Breast epithelium (tissue), 4 donors: Measurements from ENCODE around the gene TTLL6. TPM values are rescaled to one million over a fixed set of nuclear protein-coding genes. Genes with fewer than 3 reads are reported as not detected.

Experiments
- DNase-seq, 2 donors: peaks; one replicate each; pipeline ENCODE4 v3.0.0-alpha.2; 2019; ENCODE audit warnings: low spot score in 2 of 2
- H3K27ac ChIP-seq, 2 donors: fragments of 200-600 bp; sonication (generic) in 1 of 2; one replicate each; pipeline ENCODE4 v1.5.1; 2016 to 2019; ENCODE audit warnings: mild to moderate bottlenecking in 1 of 2
- H3K27me3 ChIP-seq, 2 donors: fragments of 200-600 bp; sonication (generic) in 1 of 2; one replicate each; pipeline versions ENCODE4 v1.5.1 to v1.6.0; 2017 to 2019; ENCODE audit warnings: control low read depth in 1 of 2, mild to moderate bottlenecking in 1 of 2
- H3K36me3 ChIP-seq: fragments of 200-600 bp; one replicate; pipeline ENCODE4 v1.5.1; 2019
- H3K4me1 ChIP-seq, 2 donors: fragments of 200-600 bp; sonication (generic); one replicate each; pipeline ENCODE4 v1.5.1; 2016 to 2019; ENCODE audit warnings: control low read depth in 1 of 2
- H3K4me3 ChIP-seq, 3 donors: fragments of 200-600 bp; sonication (generic); 1 replicate in 2 of 3; 2 replicates in 1 of 3; pipeline ENCODE4 v1.5.1; 2016 to 2019; ENCODE audit warnings: mild to moderate bottlenecking in 3 of 3, moderate library complexity in 2 of 3
- H3K9me3 ChIP-seq, 2 donors: fragments of 200-600 bp; sonication (generic) in 1 of 2; one replicate each; pipeline ENCODE4 v1.5.1; 2016 to 2019; ENCODE audit warnings: control low read depth in 1 of 2
- CTCF ChIP-seq, 3 donors: fragments of 450-650 bp; IDR thresholded peaks; one replicate each; pipeline ENCODE4 v1.5.1; 2016 to 2017; ENCODE audit warnings: antibody characterized with exemption in 3 of 3, mild to moderate bottlenecking in 3 of 3, moderate library complexity in 3 of 3
- POLR2A ChIP-seq: fragments of 450-650 bp; IDR thresholded peaks from one replicate; pipeline ENCODE4 v1.6.1; 2016; ENCODE audit warnings: antibody characterized with exemption, mild to moderate bottlenecking, moderate library complexity
- POLR2AphosphoS5 ChIP-seq, 3 donors: sonication (generic); formaldehyde crosslinking; IDR thresholded peaks; one replicate each; pipeline ENCODE4 v1.6.1; 2017; ENCODE audit warnings: antibody characterized with exemption in 3 of 3
- intact Hi-C: fragments of 100-400 bp; cut with DNase I; formaldehyde crosslinking; loops from one replicate; pipeline ENCODE4 v1.15.1; 2023; ENCODE audit warnings: low total_unique reads
- total RNA-seq, 3 donors: library from RNA; depleted of rRNA; stranded (reverse); fragments of >200 nt; gene quantifications; one replicate each; pipeline ENCODE4 v1.1.0, GENCODE V29; 2016

The TTLL6 gene
- total RNA-seq, 3 donors from 2014 or later: under 0.01 to 0.32 TPM; not detected in 1

GRCh38 chr17:48854774-48855476 is 37.9 kb upstream of the TTLL6 start:
- no peak for DNase-seq
- Histone ChIP-seq H3K27me3 (no peaks in the 10 kb centered on the region), H3K4me1 (no peaks in the 10 kb centered on the region), H3K9me3 (no peaks in the 10 kb centered on the region), H3K27ac (no peak overlapping the region), H3K36me3 (peaks cover 20% of the 10 kb centered on the region), H3K4me3 (no peak overlapping the region)
- intact Hi-C loops: no loop called here
- no peak for TF ChIP-seq POLR2A
- no peak for TF ChIP-seq POLR2AphosphoS5 (IDR thresholded peaks at IDR 0.05)
- no peak for TF ChIP-seq CTCF (IDR thresholded peaks at IDR 0.05)

GRCh38 chr17:48850792-48851323 is 33.8 kb upstream of the TTLL6 start:
- intact Hi-C loops: no loop called here
- DNase-seq: no peak
- no peak for TF ChIP-seq POLR2A
- no peak for TF ChIP-seq POLR2AphosphoS5 (IDR thresholded peaks at IDR 0.05)
- TF ChIP-seq CTCF (IDR thresholded peaks at IDR 0.05): no peak

GRCh38 chr17:48843187-48843900 is 26.3 kb upstream of the TTLL6 start:
- no peak for DNase-seq
- H3K27ac ChIP-seq: peak overlapping the region; percentile 78 to 94
- H3K4me1 ChIP-seq: peaks cover 3 to 14% of the 10 kb centered on the region in 2 donors
- TF ChIP-seq CTCF (IDR thresholded peaks at IDR 0.05) (no peak), POLR2A (no peak), POLR2AphosphoS5 (IDR thresholded peaks at IDR 0.05) (no peak)
- peaks cover 9% of the 10 kb centered on the region for H3K36me3 ChIP-seq
- H3K4me3 ChIP-seq: no peak overlapping the region
- no peaks in the 10 kb centered on the region for H3K9me3 ChIP-seq
- H3K27me3 ChIP-seq: no peaks in the 10 kb centered on the region
- intact Hi-C loops: no loop called here

More at GRCh38 chr17:48850792-48851323, 33.8 kb upstream of the TTLL6 start:
- H3K36me3 ChIP-seq: peaks cover 26% of the 10 kb centered on the region
- H3K9me3 ChIP-seq: no peaks in the 10 kb centered on the region
- no peaks in the 10 kb centered on the region for H3K4me1 ChIP-seq
- no peak overlapping the region for H3K27ac ChIP-seq
- no peak overlapping the region for H3K4me3 ChIP-seq
- no peaks in the 10 kb centered on the region for H3K27me3 ChIP-seq

- H3K4me1 ChIP-seq: peaks cover 3 to 14% of the 10 kb centered on the region in 2 donors
- no peaks in the 10 kb centered on the region for H3K9me3 ChIP-seq
- H3K27ac ChIP-seq: peak overlapping the region; percentile 78 to 94
- H3K27me3 ChIP-seq: no peaks in the 10 kb centered on the region
- H3K36me3 ChIP-seq: peaks cover 8% of the 10 kb centered on the region
- intact Hi-C loops: no loop called here
- peak overlapping the region in 2 of 3 donors; percentile 31 to 64 for H3K4me3 ChIP-seq
- no peak for TF ChIP-seq POLR2AphosphoS5 (IDR thresholded peaks at IDR 0.05)
- TF ChIP-seq POLR2A: no peak
- no peak for TF ChIP-seq CTCF (IDR thresholded peaks at IDR 0.05)
- no peak for DNase-seq
Measured at GRCh38 chr17:48842746-48843145, 25.7 kb upstream of the TTLL6 start.

- no peak for TF ChIP-seq CTCF (IDR thresholded peaks at IDR 0.05)
- TF ChIP-seq POLR2AphosphoS5 (IDR thresholded peaks at IDR 0.05): peak in 2 of 3 donors; percentile 48 to 72
- Histone ChIP-seq H3K4me3 (peak overlapping the region; percentile 31 to 64 (median 32)), H3K4me1 (peaks cover 4 to 14% of the 10 kb centered on the region in 2 donors), H3K36me3 (peaks cover 8% of the 10 kb centered on the region), H3K27me3 (no peaks in the 10 kb centered on the region), H3K27ac (peak overlapping the region; percentile 78 to 94), H3K9me3 (no peaks in the 10 kb centered on the region)
- DNase-seq: no peak
- intact Hi-C loops: no loop called here
Measured at GRCh38 chr17:48841395-48841831, 24.4 kb upstream of the TTLL6 start.
